NCI-H748 (cell line): ENCODE results near the gene TSPAN8.
"Not testable (repeated sequence)": the region's sequence is repeated elsewhere in the genome, so short reads cannot be mapped to it uniquely, and the experiment has no call there.

Source experiments
- DNase-seq: peaks from one replicate; lab custom pipeline; 2025; ENCODE audit not compliant: unreplicated experiment; lab: John Stamatoyannopoulos, UW

TSPAN8 gene

GRCh38 chr12:71129364-71129763 lies 28.4 kb downstream of the TSPAN8 start:
- no peak for DNase-seq

- peak; percentile 6 for DNase-seq
Observed at GRCh38 chr12:71128191-71128788, 29.5 kb downstream of the TSPAN8 start.

DNA sequence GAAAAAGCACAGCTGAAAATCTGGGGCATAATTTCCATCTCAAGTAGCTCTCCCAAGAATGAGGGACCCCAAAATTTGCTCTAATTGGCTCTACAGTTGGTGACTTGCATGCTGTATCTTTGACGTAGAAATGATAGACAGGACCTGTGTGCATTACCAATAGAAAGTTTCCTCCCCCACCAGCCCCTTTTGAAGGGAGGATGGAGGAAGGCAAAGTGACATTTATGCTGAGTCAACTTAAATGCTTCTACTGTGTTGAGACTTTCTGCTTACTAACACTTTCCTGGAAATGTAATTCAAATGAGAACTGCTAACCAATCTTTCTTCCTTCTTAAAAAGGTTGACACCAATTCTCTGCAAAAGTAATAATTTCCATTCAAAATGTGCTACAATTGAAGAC lies 31.9 kb downstream of the TSPAN8 start:
- DNase-seq, result no peak

GRCh38 chr12:71125515-71125914 lies 32.3 kb downstream of the TSPAN8 start:
- peak; percentile 46 for DNase-seq

- peak; percentile 28 for DNase-seq
Observed at GRCh38 chr12:71124835-71125460, 32.9 kb downstream of the TSPAN8 start.

GRCh38 chr12:71113148-71113547 lies 44.7 kb downstream of the TSPAN8 start:
- not testable (repeated sequence) for DNase-seq

DNA sequence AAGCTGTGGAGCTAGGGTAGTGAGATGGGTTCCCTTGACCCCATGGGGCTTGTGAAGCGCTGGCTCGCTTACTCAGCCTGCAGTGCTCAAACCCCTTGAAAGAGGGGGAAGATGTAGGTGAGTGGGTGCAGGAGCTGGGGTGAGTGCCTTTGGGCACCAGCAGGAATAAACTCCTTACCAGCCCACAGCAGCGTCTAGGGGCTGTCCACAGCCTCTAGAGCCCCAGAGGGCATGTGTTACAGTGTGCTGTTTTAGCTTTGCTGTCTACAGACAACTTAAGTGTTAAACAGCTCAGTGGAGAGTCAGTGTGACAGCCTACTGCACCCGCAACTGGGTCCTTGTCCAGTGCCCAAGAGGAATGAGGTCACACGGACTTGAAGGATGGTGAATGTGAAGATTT lies 48.0 kb downstream of the TSPAN8 start:
- no peak for DNase-seq

DNA sequence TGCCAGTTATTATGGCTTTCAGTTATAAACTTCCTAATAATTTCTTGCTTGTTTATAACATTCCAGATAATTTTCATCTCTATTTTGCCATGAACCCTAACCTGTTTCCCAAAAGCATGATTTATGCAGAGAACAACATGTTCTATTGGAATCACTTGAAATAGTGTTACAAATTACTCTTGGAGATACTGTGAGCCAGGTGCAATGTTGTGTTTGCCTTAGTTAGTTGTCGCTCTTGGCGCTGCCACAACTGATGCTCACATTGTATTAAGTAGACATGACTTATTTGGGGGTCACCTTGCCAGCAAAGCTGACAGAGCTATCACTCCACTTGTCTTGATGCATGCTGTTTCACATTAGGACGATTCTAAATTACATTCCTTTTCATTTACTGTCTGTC lies 49.4 kb downstream of the TSPAN8 start:
- no peak for DNase-seq

GRCh38 chr12:71107936-71108335 lies 49.9 kb downstream of the TSPAN8 start:
- no peak for DNase-seq

DNA sequence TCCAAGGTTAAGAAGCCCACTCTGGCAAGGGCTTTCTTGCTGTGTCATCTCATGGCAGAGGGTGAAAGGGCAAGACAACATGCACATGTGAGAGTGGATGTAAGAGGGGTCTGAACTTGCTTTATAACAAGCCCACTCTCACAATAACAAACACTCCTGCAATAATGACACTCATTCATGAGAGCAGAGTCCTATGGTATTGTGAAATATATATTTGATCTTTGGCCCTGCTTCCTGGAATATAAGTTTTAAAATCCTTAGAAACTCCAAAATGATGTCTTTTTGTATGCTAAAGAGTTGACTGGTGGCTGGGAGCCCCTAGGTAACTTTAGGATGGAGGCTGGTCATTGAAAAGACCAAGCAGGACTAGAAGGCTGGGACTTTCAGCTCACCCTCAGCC lies 51.8 kb downstream of the TSPAN8 start:
- no peak for DNase-seq

DNA sequence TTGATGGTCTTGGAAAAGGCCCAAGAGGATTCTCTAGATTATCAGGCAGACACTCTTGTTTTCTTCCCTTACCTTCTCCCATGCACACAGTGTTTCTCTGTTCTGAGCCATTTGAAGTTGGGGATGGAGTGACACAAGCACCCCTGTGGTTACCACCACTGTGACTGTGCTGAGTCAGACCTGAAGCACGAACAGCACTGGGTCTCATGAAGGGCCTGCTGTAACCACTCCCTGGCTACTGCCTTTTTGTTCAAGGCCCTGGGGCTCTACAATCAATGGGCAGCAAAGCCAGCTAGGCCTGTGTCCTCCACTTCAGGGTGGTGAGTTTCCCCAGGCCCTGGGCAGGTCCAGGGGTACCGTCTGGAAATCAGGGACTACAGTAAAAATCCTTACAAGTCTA lies 65.5 kb downstream of the TSPAN8 start:
- DNase-seq, result no peak

DNA sequence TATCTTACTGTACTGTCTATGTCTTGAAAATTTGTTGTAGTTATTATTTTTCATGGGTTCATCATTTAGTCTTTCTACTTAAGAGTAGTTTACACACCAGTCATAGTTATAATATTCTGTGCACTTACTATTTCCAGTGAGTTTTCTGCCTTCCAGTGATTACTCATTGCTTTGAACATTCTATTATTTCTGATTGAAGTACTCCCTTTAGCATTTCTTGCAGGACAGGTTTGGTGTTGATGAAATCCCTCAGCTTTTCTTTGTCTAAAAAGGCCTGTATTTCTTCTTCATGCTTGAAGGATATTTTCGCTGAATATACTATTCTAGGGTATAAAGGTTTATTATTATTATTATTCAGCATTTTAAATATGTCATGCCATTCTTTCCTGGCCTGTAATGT lies 66.8 kb downstream of the TSPAN8 start:
- DNase-seq, result no peak

DNA sequence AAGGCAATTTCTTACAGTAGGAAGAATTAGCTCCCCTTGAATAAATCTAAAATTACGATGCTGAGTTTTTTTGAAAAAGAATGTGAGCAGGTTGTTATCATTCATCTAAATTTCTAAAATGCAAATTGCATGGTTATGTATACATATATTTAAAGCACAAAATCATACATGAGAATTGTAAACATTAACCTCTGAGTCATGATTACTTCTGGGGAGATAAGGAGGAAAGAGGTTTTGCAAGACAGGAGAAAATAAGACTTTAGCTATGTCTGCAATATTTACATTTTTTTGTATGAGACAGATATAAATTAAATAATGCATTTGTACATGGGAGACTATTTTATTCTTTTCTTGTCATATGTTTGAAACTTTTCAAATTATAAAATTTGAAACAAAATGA lies 72.2 kb downstream of the TSPAN8 start:
- DNase-seq, result no peak

DNA sequence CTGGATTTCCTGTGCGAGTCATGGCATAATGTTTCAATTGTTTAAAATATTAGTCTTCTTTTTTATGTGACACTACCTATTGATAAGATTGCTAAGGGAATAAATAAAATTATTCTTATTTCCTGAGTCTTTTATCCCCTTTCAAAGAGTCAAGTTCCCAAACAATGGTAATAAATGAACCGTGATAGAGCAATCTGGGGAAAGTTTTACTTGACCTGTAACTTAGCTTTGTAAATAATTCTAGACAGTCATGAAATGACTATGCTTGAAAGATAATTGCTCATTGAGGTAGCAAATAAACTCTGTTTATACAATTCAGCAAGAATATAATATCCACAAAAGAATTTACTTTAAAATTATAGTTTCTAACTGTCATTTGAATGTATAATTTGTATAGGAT lies 82.1 kb downstream of the TSPAN8 start:
- no peak for DNase-seq
